ENCODE measurements around the gene DEXI. TPM values are rescaled to one million over a fixed set of nuclear protein-coding genes. Genes with fewer than 3 reads are reported as not detected.

DEXI gene
- total and polyA plus RNA-seq, 2 of the 13 experiments (the other 11 are each of a cell fraction or from before 2014, with no cell fraction given), result 51.5 to 70.4 TPM

- TF ChIP-seq ZBTB38 (CRISPR knock-in tag; IDR thresholded peaks at IDR 0.05), result peak; percentile 67; the same call in 1 of the 2 replicates
- TF ChIP-seq, protein P1, sequence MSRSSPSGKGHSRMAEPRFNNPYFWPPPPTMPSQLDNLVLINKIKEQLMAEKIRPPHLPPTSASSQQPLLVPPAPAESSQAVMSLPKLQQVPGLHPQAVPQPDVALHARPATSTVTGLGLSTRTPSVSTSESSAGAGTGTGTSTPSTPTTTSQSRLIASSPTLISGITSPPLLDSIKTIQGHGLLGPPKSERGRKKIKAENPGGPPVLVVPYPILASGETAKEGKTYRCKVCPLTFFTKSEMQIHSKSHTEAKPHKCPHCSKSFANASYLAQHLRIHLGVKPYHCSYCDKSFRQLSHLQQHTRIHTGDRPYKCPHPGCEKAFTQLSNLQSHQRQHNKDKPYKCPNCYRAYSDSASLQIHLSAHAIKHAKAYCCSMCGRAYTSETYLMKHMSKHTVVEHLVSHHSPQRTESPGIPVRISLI (CRISPR knock-in tag; IDR thresholded peaks at IDR 0.05; ENCODE audit: borderline replicate concordance), result 0 out of 2 replicates have a peak, but pooled peaks have one; percentile 28
- no peak for TF ChIP-seq SMYD3 (CRISPR knock-in tag; IDR thresholded peaks at IDR 0.05)
- TF ChIP-seq SMARCC2 (IDR thresholded peaks at IDR 0.05), result no peak
- no peak for TF ChIP-seq CSRNP2 (CRISPR knock-in tag; conservative IDR thresholded peaks at IDR 0.05; ENCODE audit: low read depth)
- no peak for TF ChIP-seq U2AF1 (optimal IDR thresholded peaks at IDR 0.05; ENCODE audit: low read depth, low read length)
- TF ChIP-seq ZZZ3 (CRISPR knock-in tag; IDR thresholded peaks at IDR 0.05; ENCODE audit: borderline replicate concordance), result no peak
- 0 out of 2 replicates have a peak, but pooled peaks have one; percentile 48 for TF ChIP-seq ESRRA (CRISPR knock-in tag; IDR thresholded peaks at IDR 0.05; ENCODE audit: low read depth)
- TF ChIP-seq ZNF136 (CRISPR knock-in tag; IDR thresholded peaks at IDR 0.05; ENCODE audit: low read depth), result 0 out of 2 replicates have a peak, but pooled peaks have one; percentile 57
- TF ChIP-seq SPEN (CRISPR knock-in tag; IDR thresholded peaks at IDR 0.05; ENCODE audit: low read depth), result no peak; the same call in 1 of the 2 replicates
- TF ChIP-seq, protein P2, sequence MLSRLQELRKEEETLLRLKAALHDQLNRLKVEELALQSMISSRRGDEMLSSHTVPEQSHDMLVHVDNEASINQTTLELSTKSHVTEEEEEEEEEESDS (CRISPR knock-in tag; IDR thresholded peaks at IDR 0.05; ENCODE audit: borderline replicate concordance), result no peak
- TF ChIP-seq ZNF670 (CRISPR knock-in tag; IDR thresholded peaks at IDR 0.05; ENCODE audit: borderline replicate concordance), result no peak
- TF ChIP-seq TAF1 (CRISPR knock-in tag; IDR thresholded peaks at IDR 0.05), result no peak
- peak; percentile 11; the same call in 1 of the 2 replicates for TF ChIP-seq HNF4A (CRISPR knock-in tag; IDR thresholded peaks at IDR 0.05)
- no peak for TF ChIP-seq NFKBIZ (CRISPR knock-in tag; IDR thresholded peaks at IDR 0.05)
- TF ChIP-seq NONO (IDR thresholded peaks at IDR 0.05), result no peak
- TF ChIP-seq NONO (CRISPR knock-in tag; conservative IDR thresholded peaks at IDR 0.05), result no peak
- TF ChIP-seq ZNF460 (CRISPR knock-in tag; IDR thresholded peaks at IDR 0.05; ENCODE audit: borderline replicate concordance), result no peak
- TF ChIP-seq ZMAT3 (CRISPR knock-in tag; conservative IDR thresholded peaks at IDR 0.05), result no peak
- no peak for TF ChIP-seq ZNF484 (CRISPR knock-in tag; IDR thresholded peaks at IDR 0.05; ENCODE audit: borderline replicate concordance, low read depth)
- TF ChIP-seq ZNF350 (CRISPR knock-in tag; IDR thresholded peaks at IDR 0.05; ENCODE audit: borderline replicate concordance, low read depth), result peak; percentile 70; the same call in 1 of the 2 replicates
- TF ChIP-seq, protein P3, sequence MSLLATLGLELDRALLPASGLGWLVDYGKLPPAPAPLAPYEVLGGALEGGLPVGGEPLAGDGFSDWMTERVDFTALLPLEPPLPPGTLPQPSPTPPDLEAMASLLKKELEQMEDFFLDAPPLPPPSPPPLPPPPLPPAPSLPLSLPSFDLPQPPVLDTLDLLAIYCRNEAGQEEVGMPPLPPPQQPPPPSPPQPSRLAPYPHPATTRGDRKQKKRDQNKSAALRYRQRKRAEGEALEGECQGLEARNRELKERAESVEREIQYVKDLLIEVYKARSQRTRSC (CRISPR knock-in tag; IDR thresholded peaks at IDR 0.05; ENCODE audit: low read depth), result no peak
- no peak for TF ChIP-seq MTA3 (CRISPR knock-in tag; IDR thresholded peaks at IDR 0.05)
- TF ChIP-seq, protein P4, sequence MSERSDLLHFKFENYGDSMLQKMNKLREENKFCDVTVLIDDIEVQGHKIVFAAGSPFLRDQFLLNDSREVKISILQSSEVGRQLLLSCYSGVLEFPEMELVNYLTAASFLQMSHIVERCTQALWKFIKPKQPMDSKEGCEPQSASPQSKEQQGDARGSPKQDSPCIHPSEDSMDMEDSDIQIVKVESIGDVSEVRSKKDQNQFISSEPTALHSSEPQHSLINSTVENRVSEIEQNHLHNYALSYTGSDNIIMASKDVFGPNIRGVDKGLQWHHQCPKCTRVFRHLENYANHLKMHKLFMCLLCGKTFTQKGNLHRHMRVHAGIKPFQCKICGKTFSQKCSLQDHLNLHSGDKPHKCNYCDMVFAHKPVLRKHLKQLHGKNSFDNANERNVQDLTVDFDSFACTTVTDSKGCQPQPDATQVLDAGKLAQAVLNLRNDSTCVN (CRISPR knock-in tag; IDR thresholded peaks at IDR 0.05; ENCODE audit: borderline replicate concordance), result no peak; the same call in 1 of the 2 replicates
- TF ChIP-seq ZNF101 (CRISPR knock-in tag; IDR thresholded peaks at IDR 0.05; ENCODE audit: borderline replicate concordance, low read depth), result no peak
- no peak for TF ChIP-seq ZNF10 (CRISPR knock-in tag; IDR thresholded peaks at IDR 0.05; ENCODE audit: borderline replicate concordance, low read depth)
These were observed 23.8 kb downstream of the DEXI start (continued) for GRCh38 chr16:10918294-10919002.
